Mucosa of descending colon (tissue), 3 donors: Measurements from ENCODE around the gene VPREB3. TPM values are rescaled to one million over a fixed set of nuclear protein-coding genes. Genes with fewer than 3 reads are reported as not detected.
A peak's percentile ranks its signal among the peaks of the same experiment; 100 is the strongest.

Source experiments
- ATAC-seq: fragments of 200-7000 bp; cut with Tn5 transposase; one replicate; pipeline ENCODE4 v1.9.1; 2020; ENCODE audit warnings: mild to moderate bottlenecking, moderate library complexity
- DNase-seq, 3 donors: peaks; one replicate each; pipeline ENCODE4 v3.0.0-alpha.2; 2020
- H3K36me3 ChIP-seq: fragments of 200-600 bp; one replicate; pipeline ENCODE4 v1.8.0; 2021; ENCODE audit warnings: low read depth, mild to moderate bottlenecking
- H3K4me1 ChIP-seq: fragments of 200-600 bp; one replicate; pipeline ENCODE4 v1.8.0; 2021; ENCODE audit warnings: low read depth, mild to moderate bottlenecking
- H3K4me3 ChIP-seq: fragments of 200-600 bp; one replicate; pipeline ENCODE4 v1.8.0; 2021; ENCODE audit warnings: mild to moderate bottlenecking
- H3K9me3 ChIP-seq: fragments of 200-600 bp; one replicate; pipeline ENCODE4 v1.8.0; 2021; ENCODE audit warnings: mild to moderate bottlenecking
- CTCF ChIP-seq: fragments of 200-600 bp; IDR thresholded peaks from one replicate; pipeline ENCODE4 v1.8.0; 2022; ENCODE audit warnings: antibody characterized with exemption, mild to moderate bottlenecking
- intact Hi-C, 2 donors: fragments of 100-400 bp; cut with DNase I in 1 of 2; cut with micrococcal nuclease in 1 of 2; formaldehyde crosslinking; loops; one replicate each; pipeline versions ENCODE4 v1.11.0 to v1.11.1; 2022; cut with DNase I, micrococcal nuclease
- total RNA-seq, 3 donors: library from RNA; stranded (reverse); fragmentation: NEBNext Ultra II Directional in 2 of 3; extraction: Animal tissue kit (Norgen Biotek cat#: 25700) in 2 of 3; gene quantifications; one replicate each; pipeline versions ENCODE4 v1.2.1 to v1.2.4, GENCODE V29; 2021 to 2023
- donor health status: DM: no; HTN: no; CAD: no; lungs with moderate emphysema.
- donor health status: DM: no; HTN: no; CAD: no.
- donor health status: DM: no; HTN: yes; CAD: no.

The VPREB3 gene
- total RNA-seq, 3 donors from 2014 or later: 0.79 to 1.8 (median 1.2) TPM

GRCh38 chr22:23782252-23782651, 28.0 kb upstream of the VPREB3 start:
- Histone ChIP-seq H3K9me3 (no peaks in the 10 kb centered on the region), H3K4me3 (no peak overlapping the region), H3K36me3 (no peaks in the 10 kb centered on the region), H3K4me1 (peaks cover 21% of the 10 kb centered on the region)
- TF ChIP-seq CTCF: no peak
- DNase-seq: peak in 1 of 3 donors; percentile 42
- ATAC-seq: no peak
- intact Hi-C loops: no loop called here

GRCh38 chr22:23781511-23782183, 27.4 kb upstream of the VPREB3 start:
- Histone ChIP-seq H3K4me3 (no peak overlapping the region), H3K9me3 (no peaks in the 10 kb centered on the region), H3K4me1 (peaks cover 21% of the 10 kb centered on the region), H3K36me3 (no peaks in the 10 kb centered on the region)
- no peak for TF ChIP-seq CTCF
- intact Hi-C loops: no loop called here
- no peak for ATAC-seq
- DNase-seq: no peak

- H3K9me3 ChIP-seq: no peaks in the 10 kb centered on the region
- no peak overlapping the region for H3K4me3 ChIP-seq
- no peaks in the 10 kb centered on the region for H3K36me3 ChIP-seq
- no peak for TF ChIP-seq CTCF
- no peak for ATAC-seq
- intact Hi-C loops: no loop called here
- DNase-seq: no peak
- peaks cover 16% of the 10 kb centered on the region for H3K4me1 ChIP-seq
These were observed 26.8 kb upstream of the VPREB3 start for GRCh38 chr22:23781065-23781464.

GRCh38 chr22:23780146-23780748, 26.0 kb upstream of the VPREB3 start:
- ATAC-seq: no peak
- no peak for DNase-seq
- H3K9me3 ChIP-seq: no peaks in the 10 kb centered on the region
- no peaks in the 10 kb centered on the region for H3K36me3 ChIP-seq
- peaks cover 16% of the 10 kb centered on the region for H3K4me1 ChIP-seq
- intact Hi-C loops: no loop called here
- no peak for TF ChIP-seq CTCF
- H3K4me3 ChIP-seq: no peak overlapping the region

GRCh38 chr22:23779731-23780130, 25.5 kb upstream of the VPREB3 start:
- H3K4me1 ChIP-seq: peaks cover 15% of the 10 kb centered on the region

More at GRCh38 chr22:23779731-23780130, 25.5 kb upstream of the VPREB3 start:
- ATAC-seq (no peak), DNase-seq (no peak)
- no peak for TF ChIP-seq CTCF
- Histone ChIP-seq H3K9me3 (no peaks in the 10 kb centered on the region), H3K36me3 (no peaks in the 10 kb centered on the region), H3K4me3 (no peak overlapping the region)
- intact Hi-C loops: no loop called here
